Common myeloid progenitor, CD34-positive (primary cell): ENCODE results near the gene AGPAT3.
A peak's percentile ranks its signal among the peaks of the same experiment; 100 is the strongest.

Experiments
- CTCF ChIA-PET: fragments of 350-600 bp; sonication (Branson Sonifier 250); formaldehyde crosslinking; loops from one replicate; lab custom pipeline; 2021; ENCODE audit warnings: antibody characterized with exemption; lab: Charles Lee
- POLR2A ChIA-PET: fragments of 350-600 bp; sonication (Branson Sonifier 250); formaldehyde crosslinking; loops from one replicate; lab custom pipeline; 2021; ENCODE audit warnings: antibody characterized with exemption; lab: Charles Lee
- DNase-seq, 3 donors: peaks; one replicate each; pipeline versions ENCODE4 v3.0.0 to v3.0.0-alpha.2; 2013
- H3K27ac ChIP-seq, 2 experiments: 1 replicate in 1 of 2; 2 replicates in 1 of 2; pipeline ENCODE4 v1.7.0; 2013; ENCODE audit warnings: inconsistent platforms in 2 of 2, low read length in 2 of 2, mild to moderate bottlenecking in 2 of 2, low read depth in 1 of 2, moderate library complexity in 1 of 2; ENCODE audit not compliant: severe bottlenecking in 2 of 2, insufficient read depth in 1 of 2, poor library complexity in 1 of 2
- H3K27me3 ChIP-seq, 5 experiments: replicated peaks in 2 of 5; 1 replicate in 3 of 5; 2 replicates in 2 of 5; pipeline versions ENCODE4 v1.6.1 to v1.7.0; 2013; ENCODE audit warnings: low read length in 4 of 5, mild to moderate bottlenecking in 2 of 5, moderate library complexity in 2 of 5, inconsistent platforms in 1 of 5; ENCODE audit not compliant: insufficient read depth in 5 of 5, control insufficient read depth in 4 of 5
- H3K36me3 ChIP-seq, 4 experiments: 1 replicate in 2 of 4; 2 replicates in 2 of 4; pipeline versions ENCODE4 v1.6.1 to v1.7.0; 2013; ENCODE audit warnings: low read length in 3 of 4, control low read depth in 1 of 4, mild to moderate bottlenecking in 1 of 4; ENCODE audit not compliant: control insufficient read depth in 4 of 4, insufficient read depth in 4 of 4
- H3K4me1 ChIP-seq, 4 experiments: 1 replicate in 3 of 4; 2 replicates in 1 of 4; pipeline versions ENCODE4 v1.6.1 to v1.7.1; 2013; ENCODE audit warnings: low read length in 3 of 4, mild to moderate bottlenecking in 3 of 4, control low read depth in 1 of 4, inconsistent platforms in 1 of 4, moderate library complexity in 1 of 4; ENCODE audit not compliant: control insufficient read depth in 4 of 4, insufficient read depth in 4 of 4; ENCODE audit errors: control extremely low read depth in 1 of 4
- H3K4me3 ChIP-seq, 7 experiments: 1 replicate in 4 of 7; 2 replicates in 3 of 7; pipeline versions ENCODE4 v1.5.1 to v1.7.0; 2013; ENCODE audit warnings: mild to moderate bottlenecking in 7 of 7, low read length in 6 of 7, moderate library complexity in 6 of 7, inconsistent platforms in 2 of 7, low read depth in 2 of 7, control low read depth in 1 of 7; ENCODE audit not compliant: insufficient read depth in 4 of 7, control insufficient read depth in 1 of 7; ENCODE audit errors: extremely low read depth in 1 of 7
- H3K9me3 ChIP-seq, 5 experiments: 1 replicate in 4 of 5; 2 replicates in 1 of 5; pipeline versions ENCODE4 v1.6.1 to v1.7.1; 2013; ENCODE audit warnings: low read length in 4 of 5, mild to moderate bottlenecking in 2 of 5, inconsistent platforms in 1 of 5, low read depth in 1 of 5, moderate library complexity in 1 of 5; ENCODE audit not compliant: control insufficient read depth in 4 of 5, insufficient read depth in 2 of 5; ENCODE audit errors: control extremely low read depth in 1 of 5
- WGBS: methylation state at CpG from one replicate; pipeline ENCODE4 v1.1.5; 2013; ENCODE audit not compliant: insufficient coverage; 5-methylcytosine and 5-hydroxymethylcytosine counted together

AGPAT3 gene

DNA sequence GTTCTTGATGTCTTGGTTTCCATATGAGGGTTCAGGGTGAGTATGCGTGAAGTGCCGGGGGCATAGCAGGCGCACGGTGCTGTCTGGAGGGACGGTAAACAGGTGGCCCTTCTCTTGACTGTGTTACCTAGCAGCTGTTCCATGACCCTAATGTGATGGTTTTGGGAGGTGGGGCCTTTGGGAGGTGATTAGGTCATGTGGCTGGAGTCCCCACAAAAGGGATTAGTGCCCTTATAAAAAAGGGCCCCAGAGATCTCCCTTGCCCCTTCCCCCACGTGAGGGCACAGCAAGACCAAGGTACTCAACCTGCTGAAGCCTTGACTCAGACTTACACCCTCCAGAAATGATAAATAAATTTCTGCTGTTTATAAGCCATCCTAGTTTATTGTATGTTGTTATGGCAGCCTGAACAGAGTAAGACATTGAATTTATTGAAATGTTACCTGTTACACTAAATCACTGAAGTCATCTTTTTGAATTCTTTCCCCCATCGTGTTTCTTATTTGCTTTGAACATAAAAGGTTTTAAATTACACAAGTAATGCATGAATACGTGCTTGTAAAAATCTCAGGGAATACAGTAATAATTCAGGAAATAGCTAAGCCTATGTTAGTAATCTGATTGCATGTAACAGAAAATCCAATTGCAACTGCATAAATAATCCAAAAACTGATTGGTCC lies 162.7 kb downstream of the AGPAT3 start:
- no peaks in the 10 kb centered on the region for H3K9me3 ChIP-seq
- peaks cover 16 to 52% (median 35%) of the 10 kb centered on the region in 4 experiments for H3K4me1 ChIP-seq
- CTCF ChIA-PET = no interaction called here
- WGBS = 100% methylated on average over 6 of the region's 8 CpGs
- H3K4me3 ChIP-seq = peak overlapping the region in 1 of 7 experiments; percentile 2
- H3K36me3 ChIP-seq = peaks cover 0 to 13% (median 4%) of the 10 kb centered on the region in 4 experiments
- H3K27me3 ChIP-seq = no peaks in the 10 kb centered on the region
- POLR2A ChIA-PET = no interaction called here
- no peak for DNase-seq
- peak overlapping the region in 1 of 2 experiments; percentile 22 for H3K27ac ChIP-seq

DNA sequence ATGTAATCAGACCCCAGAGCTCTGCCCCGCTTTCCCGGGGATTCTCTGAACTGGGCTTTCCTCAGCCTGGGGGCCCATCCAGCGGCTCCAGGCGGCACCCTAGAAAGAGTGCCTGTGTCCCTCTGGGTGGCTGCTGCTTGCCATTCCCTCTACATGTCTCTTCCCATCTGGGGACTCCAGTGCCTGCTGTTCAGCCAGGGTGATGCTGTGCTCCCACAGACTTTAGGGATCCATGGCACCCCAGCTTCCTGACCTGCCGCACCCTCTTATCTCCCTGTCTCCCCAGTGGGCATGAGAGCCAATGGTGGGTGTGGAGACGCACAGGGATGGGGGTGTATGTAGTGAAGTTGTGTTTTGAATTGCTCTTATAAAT lies 163.2 kb downstream of the AGPAT3 start:
- CTCF ChIA-PET = no interaction called here
- H3K27me3 ChIP-seq = no peaks in the 10 kb centered on the region
- H3K9me3 ChIP-seq = no peaks in the 10 kb centered on the region
- no peak overlapping the region for H3K4me3 ChIP-seq
- no peak for DNase-seq
- WGBS = 99% methylated on average over 5 of the region's 6 CpGs
- peaks cover 0 to 18% (median 8%) of the 10 kb centered on the region in 4 experiments for H3K36me3 ChIP-seq
- peaks cover 16 to 50% (median 35%) of the 10 kb centered on the region in 4 experiments for H3K4me1 ChIP-seq
- H3K27ac ChIP-seq = peak overlapping the region in 1 of 2 experiments; percentile 22
- POLR2A ChIA-PET = no interaction called here

DNA sequence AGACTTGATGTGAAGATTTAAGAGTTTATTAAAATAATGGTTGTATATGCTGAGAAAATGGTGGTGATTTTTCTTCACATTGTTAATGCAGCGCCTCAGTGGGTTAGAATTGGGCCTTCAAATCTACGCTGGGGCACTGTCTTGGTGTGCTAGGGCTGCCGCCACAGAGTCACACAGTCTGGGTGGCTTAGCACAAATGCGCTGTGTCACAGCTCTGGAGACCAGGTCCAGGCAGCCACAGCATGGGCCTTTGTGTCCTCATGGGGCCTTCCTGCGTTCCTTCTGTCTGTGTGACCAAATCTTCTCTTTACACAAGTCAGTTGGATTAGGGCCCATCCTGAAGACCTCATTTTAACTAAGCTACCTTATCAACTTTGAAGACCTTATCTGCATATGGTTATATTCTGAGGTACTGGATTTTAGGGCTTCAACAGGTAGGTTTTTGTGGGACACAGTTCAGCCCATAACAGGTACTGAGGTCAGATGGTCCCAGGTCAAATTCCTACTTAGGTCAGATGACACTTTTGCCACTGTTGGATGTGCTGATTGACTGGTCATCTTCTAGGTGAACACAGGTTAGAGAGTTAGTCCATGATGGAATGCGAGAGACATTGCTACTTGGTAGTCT lies 164.6 kb downstream of the AGPAT3 start:
- ChIA-PET CTCF (interaction anchor here (1.0 kb wide), 1 partner anchor 10 kb away, joined by 3 read pairs; no protein-coding TSS in a partner anchor), POLR2A (no interaction called here)
- Histone ChIP-seq H3K4me3 (no peak overlapping the region), H3K27me3 (no peaks in the 10 kb centered on the region), H3K9me3 (no peaks in the 10 kb centered on the region), H3K27ac (peak overlapping the region in 1 of 2 experiments; percentile 7), H3K36me3 (peaks cover 0 to 26% (median 15%) of the 10 kb centered on the region in 4 experiments), H3K4me1 (peaks cover 16 to 37% (median 29%) of the 10 kb centered on the region in 4 experiments)
- 97% methylated on average over 6 of the region's 6 CpGs for WGBS
- DNase-seq = no peak

- H3K27ac ChIP-seq = no peak overlapping the region
- no peak for DNase-seq
- H3K9me3 ChIP-seq = no peaks in the 10 kb centered on the region
- WGBS = 100% methylated on average over 2 of the region's 4 CpGs
- peaks cover 22 to 67% (median 46%) of the 10 kb centered on the region in 4 experiments for H3K36me3 ChIP-seq
- no peaks in the 10 kb centered on the region for H3K4me1 ChIP-seq
- H3K4me3 ChIP-seq = no peak overlapping the region
- H3K27me3 ChIP-seq = no peaks in the 10 kb centered on the region
- ChIA-PET POLR2A (no interaction called here), CTCF (interaction anchor here (2.0 kb wide), 1 partner anchor 21 kb away, joined by 6 read pairs; no protein-coding TSS in a partner anchor)
Observed at GRCh38 chr21:44035244-44035643, 170.2 kb downstream of the AGPAT3 start.
